Medulla oblongata (tissue), 1 donor: ENCODE results near the gene PAFAH1B1.
"Not testable (repeated sequence)": the region's sequence is repeated elsewhere in the genome, so short reads cannot be mapped to it uniquely, and the experiment has no call there.

ENCODE experiments used
- DNase-seq: peaks from one replicate; pipeline ENCODE4 v3.0.0-alpha.2; 2015; ENCODE audit errors: extremely low spot score

Gene PAFAH1B1

GRCh38 chr17:2594722-2595599, 1.5 kb downstream of the PAFAH1B1 start:
- peak; percentile 33 for DNase-seq

- peak; percentile 16 for DNase-seq
Measured at GRCh38 chr17:2595716-2596115, 2.3 kb downstream of the PAFAH1B1 start.

GRCh38 chr17:2598166-2598565, 4.7 kb downstream of the PAFAH1B1 start:
- DNase-seq, result no peak

- no peak for DNase-seq
Measured at GRCh38 chr17:2602597-2603017, 9.2 kb downstream of the PAFAH1B1 start.

GRCh38 chr17:2608350-2608913, 15.0 kb downstream of the PAFAH1B1 start:
- no peak for DNase-seq

GRCh38 chr17:2609091-2609490, 15.6 kb downstream of the PAFAH1B1 start:
- DNase-seq, result no peak

- DNase-seq, result no peak
Measured at GRCh38 chr17:2610195-2611175, 17.0 kb downstream of the PAFAH1B1 start.

GRCh38 chr17:2611627-2612026, 18.2 kb downstream of the PAFAH1B1 start:
- no peak for DNase-seq

- no peak for DNase-seq
Measured at GRCh38 chr17:2612630-2613029, 19.2 kb downstream of the PAFAH1B1 start.

- no peak for DNase-seq
Measured at GRCh38 chr17:2613089-2613808, 19.8 kb downstream of the PAFAH1B1 start.

GRCh38 chr17:2615882-2616281, 22.4 kb downstream of the PAFAH1B1 start:
- DNase-seq, result no peak

- DNase-seq, result no peak
Measured at GRCh38 chr17:2621241-2621640, 27.8 kb downstream of the PAFAH1B1 start.

GRCh38 chr17:2621951-2622405, 28.5 kb downstream of the PAFAH1B1 start:
- DNase-seq, result not testable (repeated sequence)

- not testable (repeated sequence) for DNase-seq
Measured at GRCh38 chr17:2622721-2623301, 29.4 kb downstream of the PAFAH1B1 start.

- peak; percentile 58 for DNase-seq
Measured at GRCh38 chr17:2624292-2624731, 30.9 kb downstream of the PAFAH1B1 start.

GRCh38 chr17:2626626-2627219, 33.3 kb downstream of the PAFAH1B1 start:
- DNase-seq, result not testable (repeated sequence)

- not testable (repeated sequence) for DNase-seq
Measured at GRCh38 chr17:2628922-2629321, 35.5 kb downstream of the PAFAH1B1 start.

- peak; percentile 7 for DNase-seq
Measured at GRCh38 chr17:2631211-2631610, 37.8 kb downstream of the PAFAH1B1 start.

GRCh38 chr17:2634361-2634960, 41.0 kb downstream of the PAFAH1B1 start:
- no peak for DNase-seq

- peak; percentile 12 for DNase-seq
Measured at GRCh38 chr17:2635241-2635640, 41.8 kb downstream of the PAFAH1B1 start.
